ENCODE data around the gene ADK.
"Not testable (repeated sequence)": the region's sequence is repeated elsewhere in the genome, so short reads cannot be mapped to it uniquely, and the experiment has no call there.

The ADK gene

GRCh38 chr10:74498664-74499063 is 347.6 kb downstream of the ADK start:
- H3K36me3 ChIP-seq (ENCODE audit: control insufficient read depth in 1 of 2, insufficient read depth in 2 of 2, low read length in 2 of 2); H3K4me3 ChIP-seq (ENCODE audit: low read depth in 1 of 2, low read length in 2 of 2); H3K27me3 ChIP-seq (ENCODE audit: low read depth, low read length); H3K27ac ChIP-seq (ENCODE audit: low read length); H3K9me3 ChIP-seq (ENCODE audit: control insufficient read depth in 1 of 2, low read length in 2 of 2): not testable (repeated sequence)
- peaks cover 0 to 11% of the 10 kb centered on the region in 2 donors for H3K4me1 ChIP-seq (ENCODE audit: control insufficient read depth in 1 of 2, insufficient read depth in 2 of 2, low read length in 2 of 2)

DNA sequence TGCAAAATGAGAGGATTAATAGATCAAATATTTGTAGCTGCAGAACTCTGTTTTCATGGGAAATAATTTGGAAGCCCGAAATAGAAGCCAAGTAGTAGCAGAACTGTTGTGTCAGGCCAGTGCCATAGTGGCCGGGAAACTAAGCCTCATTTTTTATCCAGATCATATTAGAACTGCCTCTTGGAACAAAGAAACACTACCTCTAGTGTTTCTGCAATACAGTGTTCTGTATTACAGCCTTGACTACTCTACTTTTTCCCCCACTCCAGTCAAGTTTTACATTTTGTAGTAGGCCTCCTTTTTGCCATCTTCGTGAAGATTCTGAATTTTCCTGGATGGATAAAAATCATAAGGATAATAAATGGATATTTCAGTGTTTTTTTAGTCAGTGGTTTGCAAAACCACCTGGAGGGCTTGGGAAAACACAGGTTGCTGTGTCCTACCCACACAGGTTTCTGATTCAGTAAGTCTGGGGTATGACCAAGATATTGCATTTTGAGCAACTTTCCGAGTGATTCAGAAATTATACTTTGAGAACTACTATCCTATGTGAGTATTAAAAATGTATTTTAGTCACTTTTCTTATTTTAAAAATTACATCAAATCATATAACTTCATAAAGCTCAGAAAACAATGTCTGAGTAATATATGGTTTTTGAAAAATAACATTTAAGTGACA is 349.1 kb downstream of the ADK start:
- Histone ChIP-seq H3K9me3 (ENCODE audit: control insufficient read depth in 1 of 2, low read length in 2 of 2) (no peaks in the 10 kb centered on the region), H3K36me3 (ENCODE audit: control insufficient read depth in 1 of 2, insufficient read depth in 2 of 2, low read length in 2 of 2) (no peaks in the 10 kb centered on the region), H3K27ac (ENCODE audit: low read length) (no peak overlapping the region), H3K27me3 (ENCODE audit: low read depth, low read length) (no peaks in the 10 kb centered on the region), H3K4me3 (ENCODE audit: low read depth in 1 of 2, low read length in 2 of 2) (no peak overlapping the region), H3K4me1 (ENCODE audit: control insufficient read depth in 1 of 2, insufficient read depth in 2 of 2, low read length in 2 of 2) (peaks cover 0 to 11% of the 10 kb centered on the region in 2 donors)

DNA sequence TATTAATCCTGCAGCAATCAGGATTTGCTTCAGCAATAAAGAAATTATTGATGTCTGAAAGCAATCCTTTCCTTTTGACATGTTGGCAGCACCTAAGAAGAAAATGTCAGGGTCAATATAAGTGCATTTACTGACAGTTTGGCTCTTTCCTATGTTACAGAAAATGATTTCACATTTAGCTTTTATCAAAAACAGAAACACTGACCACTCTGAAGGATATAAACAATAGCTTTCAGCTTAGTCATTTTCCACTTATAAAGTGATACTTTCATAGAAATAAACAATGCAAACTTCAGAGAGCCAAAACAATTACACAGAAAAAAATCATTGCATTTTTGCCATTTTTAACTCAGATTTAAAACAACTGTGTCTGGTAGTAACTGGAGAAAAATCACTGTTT is 349.8 kb downstream of the ADK start:
- H3K27me3 ChIP-seq (ENCODE audit: low read depth, low read length): no peaks in the 10 kb centered on the region
- no peak overlapping the region for H3K27ac ChIP-seq (ENCODE audit: low read length)
- no peaks in the 10 kb centered on the region for H3K9me3 ChIP-seq (ENCODE audit: control insufficient read depth in 1 of 2, low read length in 2 of 2)
- H3K4me3 ChIP-seq (ENCODE audit: low read depth in 1 of 2, low read length in 2 of 2): no peak overlapping the region
- H3K4me1 ChIP-seq (ENCODE audit: control insufficient read depth in 1 of 2, insufficient read depth in 2 of 2, low read length in 2 of 2): peaks cover 0 to 11% of the 10 kb centered on the region in 2 donors
- no peaks in the 10 kb centered on the region for H3K36me3 ChIP-seq (ENCODE audit: control insufficient read depth in 1 of 2, insufficient read depth in 2 of 2, low read length in 2 of 2)

DNA sequence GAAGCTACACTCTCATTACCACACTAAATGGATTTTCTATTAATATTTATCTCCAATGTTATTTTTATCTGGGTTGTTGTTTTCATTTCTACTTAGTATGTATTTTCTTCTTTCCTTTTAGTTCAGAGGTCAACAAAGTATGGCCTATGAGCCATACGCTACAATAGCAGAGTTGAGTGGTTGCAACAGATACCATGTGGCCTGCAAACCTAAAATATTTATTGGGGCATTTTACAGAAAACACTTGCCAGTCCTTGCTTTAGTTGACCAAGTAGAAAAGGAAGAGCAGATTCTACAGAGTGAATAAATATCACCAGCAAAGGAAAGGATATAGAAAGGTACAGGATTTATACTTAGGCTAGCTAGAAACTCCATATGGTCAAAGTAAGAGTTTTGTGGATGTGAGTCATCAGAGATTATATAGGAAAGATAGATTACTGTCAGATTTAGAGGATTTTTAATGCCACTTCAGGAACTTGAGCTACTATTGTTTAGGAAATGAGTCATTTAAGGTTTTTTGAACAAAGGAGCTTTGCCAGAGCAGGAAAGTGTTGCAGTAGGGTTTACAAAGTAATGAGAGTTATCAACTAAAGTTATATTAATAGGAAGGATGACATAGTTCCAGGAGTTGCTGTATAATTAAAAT is 352.1 kb downstream of the ADK start:
- H3K4me1 ChIP-seq (ENCODE audit: control insufficient read depth in 1 of 2, insufficient read depth in 2 of 2, low read length in 2 of 2): peaks cover 0 to 11% of the 10 kb centered on the region in 2 donors
- no peak overlapping the region for H3K4me3 ChIP-seq (ENCODE audit: low read depth in 1 of 2, low read length in 2 of 2)
- no peaks in the 10 kb centered on the region for H3K9me3 ChIP-seq (ENCODE audit: control insufficient read depth in 1 of 2, low read length in 2 of 2)
- H3K27me3 ChIP-seq (ENCODE audit: low read depth, low read length): no peaks in the 10 kb centered on the region
- no peaks in the 10 kb centered on the region for H3K36me3 ChIP-seq (ENCODE audit: control insufficient read depth in 1 of 2, insufficient read depth in 2 of 2, low read length in 2 of 2)
- no peak overlapping the region for H3K27ac ChIP-seq (ENCODE audit: low read length)

- no peaks in the 10 kb centered on the region for H3K36me3 ChIP-seq (ENCODE audit: control insufficient read depth in 1 of 2, insufficient read depth in 2 of 2, low read length in 2 of 2)
- H3K4me1 ChIP-seq (ENCODE audit: control insufficient read depth in 1 of 2, insufficient read depth in 2 of 2, low read length in 2 of 2): no peaks in the 10 kb centered on the region
- H3K4me3 ChIP-seq (ENCODE audit: low read depth in 1 of 2, low read length in 2 of 2): no peak overlapping the region
- H3K27me3 ChIP-seq (ENCODE audit: low read depth, low read length): no peaks in the 10 kb centered on the region
- H3K9me3 ChIP-seq (ENCODE audit: control insufficient read depth in 1 of 2, low read length in 2 of 2): peaks cover 0 to 8% of the 10 kb centered on the region in 2 donors
- no peak overlapping the region for H3K27ac ChIP-seq (ENCODE audit: low read length)
Observed at GRCh38 chr10:74507951-74508350, 356.9 kb downstream of the ADK start.

GRCh38 chr10:74510594-74510993 is 359.6 kb downstream of the ADK start:
- H3K27me3 ChIP-seq (ENCODE audit: low read depth, low read length): no peaks in the 10 kb centered on the region
- H3K4me1 ChIP-seq (ENCODE audit: control insufficient read depth in 1 of 2, insufficient read depth in 2 of 2, low read length in 2 of 2): no peaks in the 10 kb centered on the region
- no peaks in the 10 kb centered on the region for H3K36me3 ChIP-seq (ENCODE audit: control insufficient read depth in 1 of 2, insufficient read depth in 2 of 2, low read length in 2 of 2)
- H3K4me3 ChIP-seq (ENCODE audit: low read depth in 1 of 2, low read length in 2 of 2): no peak overlapping the region
- peaks cover 0 to 27% of the 10 kb centered on the region in 2 donors for H3K9me3 ChIP-seq (ENCODE audit: control insufficient read depth in 1 of 2, low read length in 2 of 2)
- H3K27ac ChIP-seq (ENCODE audit: low read length): no peak overlapping the region

GRCh38 chr10:74511051-74511450 is 360.0 kb downstream of the ADK start:
- H3K27me3 ChIP-seq (ENCODE audit: low read depth, low read length): no peaks in the 10 kb centered on the region
- no peaks in the 10 kb centered on the region for H3K4me1 ChIP-seq (ENCODE audit: control insufficient read depth in 1 of 2, insufficient read depth in 2 of 2, low read length in 2 of 2)
- no peak overlapping the region for H3K4me3 ChIP-seq (ENCODE audit: low read depth in 1 of 2, low read length in 2 of 2)
- H3K27ac ChIP-seq (ENCODE audit: low read length): no peak overlapping the region
- no peaks in the 10 kb centered on the region for H3K36me3 ChIP-seq (ENCODE audit: control insufficient read depth in 1 of 2, insufficient read depth in 2 of 2, low read length in 2 of 2)
- peaks cover 0 to 27% of the 10 kb centered on the region in 2 donors for H3K9me3 ChIP-seq (ENCODE audit: control insufficient read depth in 1 of 2, low read length in 2 of 2)

DNA sequence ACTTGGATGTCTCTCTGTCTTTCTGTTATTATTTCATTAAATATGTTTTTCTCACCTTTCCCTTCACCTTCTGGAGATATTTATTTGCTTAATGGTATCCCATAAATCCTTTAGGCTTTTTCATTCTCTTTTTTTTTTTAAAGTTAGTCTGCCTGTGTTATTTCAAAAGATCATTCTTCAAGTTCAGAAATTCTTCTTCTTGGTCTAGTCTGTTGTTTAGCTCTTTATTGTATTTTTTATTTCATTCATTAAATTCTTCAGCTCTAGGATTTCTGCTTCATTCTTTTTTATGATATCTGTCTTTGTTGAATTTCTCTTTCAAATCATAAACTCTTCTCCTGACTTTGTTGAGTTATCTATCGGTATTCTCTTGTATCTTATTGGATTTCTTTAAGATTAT is 363.3 kb downstream of the ADK start:
- H3K27ac ChIP-seq (ENCODE audit: low read length): no peak overlapping the region
- H3K4me1 ChIP-seq (ENCODE audit: control insufficient read depth in 1 of 2, insufficient read depth in 2 of 2, low read length in 2 of 2): no peaks in the 10 kb centered on the region
- H3K4me3 ChIP-seq (ENCODE audit: low read depth in 1 of 2, low read length in 2 of 2): no peak overlapping the region
- H3K9me3 ChIP-seq (ENCODE audit: control insufficient read depth in 1 of 2, low read length in 2 of 2): peaks cover 0 to 27% of the 10 kb centered on the region in 2 donors
- H3K36me3 ChIP-seq (ENCODE audit: control insufficient read depth in 1 of 2, insufficient read depth in 2 of 2, low read length in 2 of 2): no peaks in the 10 kb centered on the region
- H3K27me3 ChIP-seq (ENCODE audit: low read depth, low read length): no peaks in the 10 kb centered on the region

- H3K36me3 ChIP-seq (ENCODE audit: control insufficient read depth in 1 of 2, insufficient read depth in 2 of 2, low read length in 2 of 2): no peaks in the 10 kb centered on the region
- H3K9me3 ChIP-seq (ENCODE audit: control insufficient read depth in 1 of 2, low read length in 2 of 2): peaks cover 0 to 19% of the 10 kb centered on the region in 2 donors
- H3K4me3 ChIP-seq (ENCODE audit: low read depth in 1 of 2, low read length in 2 of 2): no peak overlapping the region
- no peaks in the 10 kb centered on the region for H3K4me1 ChIP-seq (ENCODE audit: control insufficient read depth in 1 of 2, insufficient read depth in 2 of 2, low read length in 2 of 2)
- no peaks in the 10 kb centered on the region for H3K27me3 ChIP-seq (ENCODE audit: low read depth, low read length)
- H3K27ac ChIP-seq (ENCODE audit: low read length): no peak overlapping the region
Observed at GRCh38 chr10:74518061-74518460, 367.0 kb downstream of the ADK start.

DNA sequence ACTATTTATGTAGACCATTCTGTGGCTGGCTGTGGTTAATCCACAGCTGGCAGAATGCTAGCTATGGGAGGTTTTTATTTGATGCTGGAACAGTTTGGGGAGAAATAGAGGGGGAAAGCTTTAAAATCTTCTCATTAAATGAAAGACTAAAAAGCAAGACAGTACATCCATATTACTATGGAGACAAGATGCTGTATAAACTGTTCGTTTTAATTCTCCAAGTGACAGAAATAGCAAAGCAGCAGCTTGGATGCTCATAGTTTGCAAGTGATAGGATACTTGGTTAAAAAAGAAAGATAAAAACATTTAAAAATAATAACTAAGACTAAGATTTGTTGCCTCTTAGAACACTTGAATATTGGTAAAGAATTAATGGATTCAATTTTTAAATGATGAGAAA is 370.5 kb downstream of the ADK start:
- H3K27ac ChIP-seq (ENCODE audit: low read length): no peak overlapping the region
- H3K4me3 ChIP-seq (ENCODE audit: low read depth in 1 of 2, low read length in 2 of 2): no peak overlapping the region
- no peaks in the 10 kb centered on the region for H3K4me1 ChIP-seq (ENCODE audit: control insufficient read depth in 1 of 2, insufficient read depth in 2 of 2, low read length in 2 of 2)
- H3K27me3 ChIP-seq (ENCODE audit: low read depth, low read length): no peaks in the 10 kb centered on the region
- H3K9me3 ChIP-seq (ENCODE audit: control insufficient read depth in 1 of 2, low read length in 2 of 2): no peaks in the 10 kb centered on the region
- no peaks in the 10 kb centered on the region for H3K36me3 ChIP-seq (ENCODE audit: control insufficient read depth in 1 of 2, insufficient read depth in 2 of 2, low read length in 2 of 2)

DNA sequence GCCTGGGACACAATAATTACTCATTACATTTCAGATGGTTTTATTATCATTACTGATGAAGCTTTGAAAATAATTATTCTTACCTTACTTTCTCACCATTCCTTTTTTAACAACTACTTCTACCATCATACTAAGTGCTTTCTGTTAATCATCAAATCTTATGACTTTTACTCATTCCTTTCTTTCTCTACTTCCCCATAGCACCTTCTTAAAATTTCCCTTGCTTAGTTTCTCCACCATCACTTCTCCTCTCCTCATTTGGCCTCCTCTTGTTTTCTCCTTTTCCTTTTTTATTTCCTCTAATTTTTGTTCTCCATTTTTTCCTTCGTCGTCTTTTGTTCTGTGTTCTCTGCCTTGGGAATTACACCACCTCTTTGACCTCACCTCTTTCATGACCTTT is 372.2 kb downstream of the ADK start:
- Histone ChIP-seq H3K27ac (ENCODE audit: low read length) (no peak overlapping the region), H3K27me3 (ENCODE audit: low read depth, low read length) (no peaks in the 10 kb centered on the region), H3K9me3 (ENCODE audit: control insufficient read depth in 1 of 2, low read length in 2 of 2) (no peaks in the 10 kb centered on the region), H3K36me3 (ENCODE audit: control insufficient read depth in 1 of 2, insufficient read depth in 2 of 2, low read length in 2 of 2) (no peaks in the 10 kb centered on the region), H3K4me3 (ENCODE audit: low read depth in 1 of 2, low read length in 2 of 2) (no peak overlapping the region), H3K4me1 (ENCODE audit: control insufficient read depth in 1 of 2, insufficient read depth in 2 of 2, low read length in 2 of 2) (no peaks in the 10 kb centered on the region)

GRCh38 chr10:74525885-74526284 is 374.9 kb downstream of the ADK start:
- H3K27me3 ChIP-seq (ENCODE audit: low read depth, low read length): no peaks in the 10 kb centered on the region
- H3K27ac ChIP-seq (ENCODE audit: low read length): no peak overlapping the region
- no peaks in the 10 kb centered on the region for H3K4me1 ChIP-seq (ENCODE audit: control insufficient read depth in 1 of 2, insufficient read depth in 2 of 2, low read length in 2 of 2)
- H3K4me3 ChIP-seq (ENCODE audit: low read depth in 1 of 2, low read length in 2 of 2): no peak overlapping the region
- H3K36me3 ChIP-seq (ENCODE audit: control insufficient read depth in 1 of 2, insufficient read depth in 2 of 2, low read length in 2 of 2): no peaks in the 10 kb centered on the region
- no peaks in the 10 kb centered on the region for H3K9me3 ChIP-seq (ENCODE audit: control insufficient read depth in 1 of 2, low read length in 2 of 2)
